ENCODE measurements around the gene B4GALNT3. TPM values are rescaled to one million over a fixed set of nuclear protein-coding genes. Genes with fewer than 3 reads are reported as not detected.

Gene B4GALNT3
- total and polyA plus RNA-seq, 3 donors from 2014 or later: 16.7 to 34.6 (median 24.3) TPM

DNA sequence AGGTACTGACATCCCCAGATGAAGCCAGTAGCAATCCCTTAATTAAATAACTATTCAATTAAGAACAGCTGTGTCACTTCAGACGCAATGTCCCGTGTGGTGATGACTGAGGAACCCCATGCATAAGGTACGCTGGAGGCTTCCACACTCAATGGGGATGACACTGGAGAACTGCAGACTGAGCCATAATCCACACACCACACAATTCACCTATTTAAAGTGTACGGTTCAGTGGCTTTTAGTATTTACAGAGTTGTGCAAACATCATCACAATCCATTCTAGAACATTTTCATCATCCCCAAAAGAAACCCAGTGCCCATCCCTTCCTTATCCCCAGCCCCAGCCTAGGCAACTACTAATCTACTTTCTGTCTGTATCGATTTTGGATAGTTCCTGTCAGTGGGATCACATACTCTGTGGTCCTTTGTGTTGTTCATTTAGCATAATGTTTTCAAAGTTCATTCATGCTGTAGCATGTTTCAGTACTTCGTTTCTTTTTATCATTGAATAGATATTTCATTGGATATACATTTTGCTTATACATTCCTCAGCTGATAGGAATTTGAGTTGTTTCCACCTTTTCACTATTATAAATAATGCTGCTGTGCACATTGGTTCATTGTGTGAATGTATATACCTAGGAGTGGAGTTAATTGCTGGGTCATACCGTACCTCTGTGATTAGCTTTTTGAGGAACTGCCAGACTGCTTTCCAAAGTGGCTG, 142.4 kb downstream of the B4GALNT3 start:
- Histone ChIP-seq H3K27ac (no peak overlapping the region), H3K4me3 (no peak overlapping the region), H3K36me3 (ENCODE audit: low read depth, missing control alignments) (no peaks in the 10 kb centered on the region), H3K4me1 (no peaks in the 10 kb centered on the region), H3K27me3 (no peaks in the 10 kb centered on the region), H3K9me3 (no peaks in the 10 kb centered on the region)
- intact Hi-C loops (cut with DNase I; ENCODE audit: low total_unique reads): no loop called here
- 83 to 88% methylated on average over 7 of the region's 7 CpGs for WGBS, 2 donors
- no peak for DNase-seq
- TF ChIP-seq, protein P1, sequence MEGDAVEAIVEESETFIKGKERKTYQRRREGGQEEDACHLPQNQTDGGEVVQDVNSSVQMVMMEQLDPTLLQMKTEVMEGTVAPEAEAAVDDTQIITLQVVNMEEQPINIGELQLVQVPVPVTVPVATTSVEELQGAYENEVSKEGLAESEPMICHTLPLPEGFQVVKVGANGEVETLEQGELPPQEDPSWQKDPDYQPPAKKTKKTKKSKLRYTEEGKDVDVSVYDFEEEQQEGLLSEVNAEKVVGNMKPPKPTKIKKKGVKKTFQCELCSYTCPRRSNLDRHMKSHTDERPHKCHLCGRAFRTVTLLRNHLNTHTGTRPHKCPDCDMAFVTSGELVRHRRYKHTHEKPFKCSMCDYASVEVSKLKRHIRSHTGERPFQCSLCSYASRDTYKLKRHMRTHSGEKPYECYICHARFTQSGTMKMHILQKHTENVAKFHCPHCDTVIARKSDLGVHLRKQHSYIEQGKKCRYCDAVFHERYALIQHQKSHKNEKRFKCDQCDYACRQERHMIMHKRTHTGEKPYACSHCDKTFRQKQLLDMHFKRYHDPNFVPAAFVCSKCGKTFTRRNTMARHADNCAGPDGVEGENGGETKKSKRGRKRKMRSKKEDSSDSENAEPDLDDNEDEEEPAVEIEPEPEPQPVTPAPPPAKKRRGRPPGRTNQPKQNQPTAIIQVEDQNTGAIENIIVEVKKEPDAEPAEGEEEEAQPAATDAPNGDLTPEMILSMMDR (IDR thresholded peaks at IDR 0.05): no peak
- no peak for TF ChIP-seq POLR2A (IDR thresholded peaks at IDR 0.05)

DNA sequence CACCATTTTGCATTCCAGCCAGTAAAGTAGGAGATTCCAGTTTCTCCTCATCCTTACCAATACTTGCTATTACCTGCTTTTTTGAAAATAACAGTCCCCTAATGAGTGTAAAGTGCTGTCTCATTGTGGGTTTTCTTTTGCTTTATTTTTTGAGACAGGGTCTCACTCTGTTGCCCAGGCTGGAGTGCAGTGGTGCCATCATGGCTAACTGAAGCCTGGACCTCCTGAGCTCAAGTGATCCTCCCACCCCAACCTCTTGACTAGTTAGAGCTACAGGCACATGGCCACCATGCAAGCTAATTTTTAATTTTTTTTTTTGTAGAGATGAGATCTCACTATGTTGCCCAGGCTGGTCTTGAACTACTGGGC, 142.9 kb downstream of the B4GALNT3 start:
- no peak overlapping the region for H3K4me3 ChIP-seq
- TF ChIP-seq POLR2A (IDR thresholded peaks at IDR 0.05): no peak
- TF ChIP-seq, protein P1 (IDR thresholded peaks at IDR 0.05): no peak
- intact Hi-C loops (cut with DNase I; ENCODE audit: low total_unique reads): no loop called here

DNA sequence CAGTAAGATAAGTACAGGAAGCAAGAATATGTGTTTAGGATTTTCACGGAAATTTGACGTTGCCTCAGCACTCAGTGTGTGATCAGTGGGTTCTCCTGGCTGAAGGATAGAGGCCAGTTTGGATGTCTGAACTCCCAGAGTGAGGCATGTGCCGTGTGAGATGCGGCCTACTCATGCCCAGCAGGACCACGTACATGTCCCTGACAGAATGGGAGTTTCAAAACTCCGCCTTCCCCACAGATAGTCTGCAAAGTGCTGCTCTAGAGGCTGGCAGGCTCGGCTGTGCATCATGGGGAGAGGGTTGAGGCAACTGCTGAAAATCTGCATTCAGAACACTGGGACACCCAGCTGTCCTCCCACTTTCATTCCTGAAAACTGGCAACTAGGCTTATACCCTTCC, 145.2 kb downstream of the B4GALNT3 start:
- no peak for TF ChIP-seq POLR2A (IDR thresholded peaks at IDR 0.05)
- TF ChIP-seq, protein P1 (IDR thresholded peaks at IDR 0.05): no peak
- Histone ChIP-seq H3K9me3 (no peaks in the 10 kb centered on the region), H3K4me3 (no peak overlapping the region), H3K27me3 (no peaks in the 10 kb centered on the region), H3K27ac (no peak overlapping the region), H3K4me1 (no peaks in the 10 kb centered on the region), H3K36me3 (ENCODE audit: low read depth, missing control alignments) (no peaks in the 10 kb centered on the region)
- 81 to 92% methylated on average over 5 to 7 of the region's 7 CpGs for WGBS, 2 donors
- DNase-seq: no peak
- intact Hi-C loops (cut with DNase I; ENCODE audit: low total_unique reads): no loop called here

More for the DNA sequence above, 142.9 kb downstream of the B4GALNT3 start:
- H3K9me3 ChIP-seq: no peaks in the 10 kb centered on the region
- no peak overlapping the region for H3K27ac ChIP-seq
- no peak for DNase-seq
- H3K4me1 ChIP-seq: no peaks in the 10 kb centered on the region
- H3K36me3 ChIP-seq (ENCODE audit: low read depth, missing control alignments): no peaks in the 10 kb centered on the region
- H3K27me3 ChIP-seq: no peaks in the 10 kb centered on the region

DNA sequence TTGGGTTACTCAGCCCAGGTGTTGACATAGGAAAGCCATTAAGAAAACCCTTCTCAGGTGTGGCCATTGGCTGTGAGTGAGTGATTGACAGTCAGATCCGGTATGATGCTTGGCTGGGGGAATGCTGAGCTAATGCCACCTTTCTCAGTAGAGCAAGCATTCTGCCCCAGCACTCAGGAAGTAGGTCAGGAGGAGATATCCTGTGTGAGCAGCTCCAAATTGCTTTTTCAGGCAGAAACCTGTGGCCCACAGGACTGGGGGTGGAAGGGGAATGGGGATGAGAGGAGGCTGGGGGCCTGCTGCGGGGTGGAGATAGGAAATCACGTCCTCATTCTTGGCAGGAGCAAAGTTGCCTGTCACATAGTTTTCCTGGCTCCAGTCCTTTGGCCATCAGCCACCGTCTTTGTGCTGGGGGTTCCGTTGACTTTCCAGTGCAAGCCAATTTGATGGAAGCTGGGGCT, 147.8 kb downstream of the B4GALNT3 start:
- 14 to 30% methylated on average over 5 of the region's 5 CpGs for WGBS, 2 donors
- DNase-seq: no peak
- no peak overlapping the region for H3K27ac ChIP-seq

DNA sequence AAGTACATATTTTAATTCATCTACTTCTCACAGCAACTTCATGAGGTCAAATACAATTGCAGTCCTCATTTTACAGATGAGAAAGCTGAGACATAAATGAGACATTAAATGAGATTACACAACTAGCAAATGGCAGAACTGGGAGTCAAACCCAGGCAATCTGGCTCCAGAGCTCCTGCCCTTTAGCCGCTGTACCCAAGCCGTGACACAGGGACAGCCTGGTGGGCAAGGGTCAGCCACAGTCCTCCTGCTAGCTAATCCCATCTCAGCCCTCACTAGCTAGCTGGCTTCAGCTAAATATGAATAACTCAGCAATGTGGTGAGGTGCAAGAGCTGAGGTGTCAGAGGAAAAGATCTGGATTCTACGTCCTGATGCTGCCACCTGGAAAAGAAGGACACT, 148.7 kb downstream of the B4GALNT3 start:
- WGBS, 2 donors: 82 to 83% methylated on average over 3 of the region's 3 CpGs
- DNase-seq: no peak
- no peak overlapping the region for H3K27ac ChIP-seq
- intact Hi-C loops (cut with DNase I; ENCODE audit: low total_unique reads): no loop called here
- peak overlapping the region; percentile 17 to 45 for H3K4me3 ChIP-seq
- TF ChIP-seq POLR2A (IDR thresholded peaks at IDR 0.05): no peak
- TF ChIP-seq, protein P1 (IDR thresholded peaks at IDR 0.05): no peak
- H3K4me1 ChIP-seq: no peaks in the 10 kb centered on the region
- no peaks in the 10 kb centered on the region for H3K27me3 ChIP-seq
- no peaks in the 10 kb centered on the region for H3K36me3 ChIP-seq (ENCODE audit: low read depth, missing control alignments)
- H3K9me3 ChIP-seq: no peaks in the 10 kb centered on the region

More for the DNA sequence above, 147.8 kb downstream of the B4GALNT3 start:
- no peaks in the 10 kb centered on the region for H3K27me3 ChIP-seq
- H3K4me3 ChIP-seq: no peak overlapping the region
- TF ChIP-seq POLR2A (IDR thresholded peaks at IDR 0.05): no peak
- H3K4me1 ChIP-seq: no peaks in the 10 kb centered on the region
- intact Hi-C loops (cut with DNase I; ENCODE audit: low total_unique reads): no loop called here
- no peaks in the 10 kb centered on the region for H3K9me3 ChIP-seq
- H3K36me3 ChIP-seq (ENCODE audit: low read depth, missing control alignments): no peaks in the 10 kb centered on the region
